Measurements from ENCODE around the gene KCTD16.

Gene KCTD16

DNA sequence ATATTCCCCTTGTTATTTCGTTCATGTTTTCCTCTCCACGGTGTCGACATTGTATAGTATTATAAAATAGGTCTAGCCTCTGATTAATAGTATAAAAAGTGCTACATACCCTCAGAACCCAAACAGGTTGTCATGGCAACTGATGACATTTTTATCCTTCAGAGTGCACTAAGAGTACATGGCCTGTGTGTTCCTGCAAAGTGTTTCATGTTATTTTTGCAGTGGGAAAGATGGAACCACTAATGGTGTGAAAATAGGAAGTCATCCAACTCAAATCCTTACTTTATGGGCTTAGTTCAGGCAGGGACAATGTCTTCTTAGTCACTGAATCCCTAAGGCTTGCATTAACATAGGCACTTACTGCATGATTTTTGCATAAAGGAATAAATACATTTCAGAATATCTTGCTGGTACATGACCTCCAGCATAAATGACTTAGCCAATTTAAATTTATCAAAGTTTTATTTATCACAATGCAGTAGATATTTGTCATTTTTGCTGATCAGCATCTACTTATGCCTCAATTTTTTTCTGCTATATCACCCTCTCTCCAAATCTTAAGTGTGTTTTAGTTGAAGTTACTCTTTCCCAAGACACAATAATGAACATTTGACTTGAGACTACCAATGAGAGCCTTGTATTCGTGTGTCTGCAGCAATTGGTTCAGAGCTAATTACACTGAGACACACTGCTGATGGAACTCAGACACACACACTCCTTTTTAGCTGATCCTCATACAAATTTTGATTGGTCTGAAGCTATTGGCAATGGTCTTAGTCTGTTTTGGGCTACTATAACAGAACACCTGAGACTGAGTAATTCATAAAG, 243.7 kb downstream of the KCTD16 start:
- DNase-seq = no peak

DNA sequence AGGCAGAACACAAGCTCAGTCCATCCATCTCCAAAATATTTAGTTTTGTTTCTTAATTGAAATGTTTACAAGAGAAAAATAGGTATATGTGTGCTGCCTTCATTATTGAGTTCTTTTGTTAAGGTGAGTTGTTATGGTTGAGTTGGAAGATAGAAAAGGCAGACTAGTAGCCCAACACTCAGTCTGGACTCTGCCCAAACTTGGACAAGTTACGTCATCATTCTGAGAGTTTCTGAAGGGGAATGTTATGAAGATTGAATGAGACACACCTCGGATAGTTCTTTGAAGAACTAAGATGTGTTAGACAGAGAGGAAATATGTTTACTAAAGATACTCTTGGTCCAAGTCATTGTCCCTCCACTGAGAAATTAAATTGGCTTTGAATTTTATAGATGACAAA, 245.5 kb downstream of the KCTD16 start:
- DNase-seq = no peak

DNA sequence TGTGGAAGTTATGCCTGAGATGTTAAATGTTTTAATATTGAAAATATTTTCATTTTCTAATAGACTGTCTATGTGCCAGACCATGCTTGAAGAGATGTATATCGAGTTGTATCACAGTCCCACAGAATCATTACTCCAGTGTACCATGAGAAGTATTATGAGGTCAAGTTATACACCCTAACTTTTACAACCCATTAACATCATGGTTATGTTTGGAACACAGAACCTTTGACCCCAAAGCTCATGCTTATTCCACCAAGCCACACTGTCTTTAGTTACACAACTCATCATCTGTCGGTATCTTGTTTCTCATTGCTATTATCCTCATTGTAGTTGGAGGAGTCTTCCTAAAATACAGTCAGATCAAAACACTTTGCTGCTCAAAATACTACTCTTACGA, 248.0 kb downstream of the KCTD16 start:
- no peak for DNase-seq

DNA sequence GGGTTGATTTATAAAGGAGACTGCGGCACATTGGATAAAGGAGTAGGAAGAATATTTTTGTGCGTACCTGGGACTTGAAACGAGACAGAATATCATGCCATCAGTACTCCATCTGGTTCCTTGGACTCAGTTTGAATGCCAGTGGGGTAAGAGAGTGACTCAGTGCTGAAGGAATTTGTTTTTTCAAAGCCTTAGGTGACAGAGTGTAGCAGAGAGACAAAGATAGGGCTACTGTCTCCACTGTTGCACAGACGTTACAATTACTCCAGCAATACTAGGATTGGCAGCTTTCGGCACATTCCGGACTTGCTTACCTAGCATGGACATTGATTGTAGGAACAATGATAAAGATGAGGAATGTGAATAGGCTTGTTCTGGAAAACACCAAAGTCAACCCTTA, 250.7 kb downstream of the KCTD16 start:
- peak; percentile 30 for DNase-seq

DNA sequence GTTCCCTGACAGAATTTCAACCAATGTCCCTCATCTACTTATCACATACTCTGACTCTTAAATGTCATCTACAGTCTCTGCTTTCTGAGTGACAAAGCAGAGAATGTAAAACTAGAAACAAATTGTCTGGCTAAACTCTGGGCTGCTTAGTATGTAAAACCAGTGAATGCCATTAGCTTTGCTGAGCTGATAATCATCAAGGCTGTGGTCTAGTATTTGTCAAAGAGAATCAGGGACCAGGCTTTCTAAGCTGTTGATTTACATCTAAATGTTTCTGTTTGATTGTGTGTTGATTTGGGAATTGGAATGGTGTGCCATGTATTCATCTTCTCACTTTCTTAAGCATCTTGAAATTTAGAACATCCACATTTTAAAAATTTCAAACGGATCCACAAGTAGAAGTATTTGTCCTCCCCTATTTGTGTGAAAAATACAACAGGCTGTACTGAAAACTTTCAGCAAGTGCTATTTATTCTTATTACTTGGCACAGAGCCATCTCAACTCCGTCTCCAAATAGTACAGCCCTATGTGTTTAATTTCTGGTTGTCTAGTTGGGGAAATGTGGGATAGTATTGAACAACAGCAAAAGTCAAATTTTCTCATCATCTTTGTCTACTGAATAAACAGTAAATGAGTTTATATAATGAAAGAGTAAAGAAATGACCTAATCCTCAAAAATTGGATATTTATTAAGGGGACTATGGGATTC, 251.5 kb downstream of the KCTD16 start:
- no peak for DNase-seq

DNA sequence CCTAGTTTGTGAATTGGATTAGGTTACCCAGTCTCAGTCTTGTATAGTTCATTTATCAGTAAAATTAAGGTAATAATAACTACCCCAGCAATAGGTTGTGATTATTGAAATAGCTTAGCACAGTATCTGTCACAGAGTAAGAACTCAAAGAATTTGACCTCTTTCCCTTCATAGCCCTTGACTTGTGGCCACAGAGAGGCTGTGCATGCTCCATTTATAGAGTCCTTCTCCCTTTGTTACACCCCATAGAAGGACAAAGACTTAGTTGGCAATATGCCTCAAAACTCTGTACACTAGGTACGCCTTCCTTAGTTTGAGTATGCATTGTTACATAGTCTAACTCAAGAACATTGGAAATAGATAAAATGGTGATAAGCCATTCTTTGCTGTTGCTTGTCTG, 257.2 kb downstream of the KCTD16 start:
- DNase-seq = no peak

DNA sequence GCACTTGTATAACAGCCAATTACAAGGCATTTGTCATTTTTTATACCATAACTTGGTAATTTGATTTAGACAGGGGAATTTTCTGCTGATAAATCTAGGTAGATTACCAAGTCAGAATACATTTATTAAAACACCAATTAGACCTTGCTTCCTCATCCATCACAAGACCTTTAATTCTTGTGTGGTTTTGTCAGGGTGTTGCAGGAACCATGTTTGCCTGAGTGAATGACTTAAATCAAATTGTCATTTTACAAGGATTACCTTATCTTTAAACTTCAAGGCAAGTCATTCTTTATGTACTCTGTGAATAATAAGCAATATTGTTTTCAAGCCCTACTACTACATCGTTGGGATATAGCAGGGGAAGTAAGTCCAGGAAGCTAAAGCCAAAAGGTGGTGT, 257.7 kb downstream of the KCTD16 start:
- DNase-seq = no peak

DNA sequence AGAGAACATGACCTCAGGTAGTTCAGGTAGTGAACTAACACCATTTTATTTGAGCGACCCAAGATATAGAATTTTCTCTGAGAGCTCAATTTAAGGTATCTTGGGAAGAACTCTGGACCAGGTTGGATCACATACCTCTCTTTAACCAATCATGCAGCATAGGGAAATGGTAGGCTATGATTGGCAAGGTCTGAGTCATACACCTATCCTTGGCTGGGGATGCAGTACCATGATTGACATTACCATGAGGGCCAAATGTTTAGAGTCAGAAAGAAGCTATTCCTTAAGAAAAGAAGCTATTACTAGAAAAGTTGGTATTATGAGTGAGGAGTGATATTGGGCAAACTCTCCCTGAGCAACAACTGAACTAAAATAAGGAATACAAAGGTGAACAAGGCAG, 258.7 kb downstream of the KCTD16 start:
- no peak for DNase-seq

DNA sequence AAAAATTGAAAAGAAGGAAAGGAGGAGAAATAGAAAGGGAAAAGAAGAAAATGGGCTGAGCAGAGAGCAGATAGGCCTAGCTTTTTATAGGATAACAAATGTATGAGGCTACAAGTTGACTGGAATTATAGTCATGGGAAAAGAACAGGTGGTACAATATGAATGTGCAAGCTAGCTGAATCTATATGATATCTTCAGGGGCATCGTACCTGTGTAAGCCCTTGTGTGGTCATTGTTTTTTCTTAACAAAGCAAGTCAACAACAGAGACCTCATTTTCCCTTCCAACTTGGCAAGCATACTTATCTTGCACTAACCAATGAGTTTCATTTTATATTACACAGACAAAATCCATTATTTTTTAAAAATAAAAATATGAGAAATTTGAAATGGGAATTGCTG, 259.2 kb downstream of the KCTD16 start:
- DNase-seq = no peak

DNA sequence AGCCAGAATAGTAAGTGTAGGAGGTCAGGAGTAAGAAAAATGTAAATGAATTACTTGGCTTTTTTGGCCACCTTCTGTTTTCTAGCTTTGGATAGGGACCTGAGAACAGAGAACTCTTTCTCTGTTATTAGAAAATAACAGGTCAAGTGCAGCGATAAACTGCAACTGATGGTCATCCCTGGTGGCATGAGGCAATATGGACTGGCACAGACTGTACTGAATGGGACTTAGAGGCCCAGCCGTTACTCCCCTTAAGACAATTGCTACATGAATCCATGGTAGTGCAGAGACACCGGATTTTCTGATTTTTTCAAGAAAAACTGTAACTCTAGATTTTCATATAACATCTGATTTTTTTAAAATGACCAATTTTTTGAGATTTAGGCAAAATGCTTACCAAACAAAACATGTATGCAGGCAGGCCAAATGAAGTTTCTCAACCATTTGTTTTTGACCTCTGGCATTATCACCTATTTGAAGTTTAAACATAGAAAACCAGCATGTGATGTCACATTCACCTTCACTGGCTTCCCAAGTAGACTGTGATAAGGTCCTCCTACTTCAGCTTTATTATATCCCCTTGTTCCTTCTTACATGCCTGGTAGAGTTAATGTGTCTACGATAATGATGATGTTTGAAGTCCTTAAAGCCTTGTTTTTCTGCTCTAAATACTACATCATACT, 262.6 kb downstream of the KCTD16 start:
- no peak for DNase-seq

DNA sequence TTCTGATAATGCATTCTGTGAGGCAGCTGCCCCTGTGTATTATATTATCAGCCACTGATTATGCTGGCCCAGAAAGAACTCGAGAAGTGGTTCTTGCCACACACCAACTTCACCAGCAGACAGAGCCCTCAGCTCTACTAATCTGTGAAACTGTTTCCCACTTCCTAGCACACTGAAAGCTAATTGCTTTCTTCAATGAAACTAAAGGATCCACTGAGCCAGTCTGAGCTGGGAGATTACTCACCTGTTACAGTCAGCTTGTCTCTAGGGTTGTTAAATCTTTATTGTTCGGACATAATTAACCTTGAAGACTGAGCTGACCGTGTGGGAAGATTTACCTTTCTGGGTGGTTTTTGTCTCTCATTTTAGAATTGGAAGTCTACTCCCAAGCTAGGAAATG, 263.2 kb downstream of the KCTD16 start:
- DNase-seq = no peak

DNA sequence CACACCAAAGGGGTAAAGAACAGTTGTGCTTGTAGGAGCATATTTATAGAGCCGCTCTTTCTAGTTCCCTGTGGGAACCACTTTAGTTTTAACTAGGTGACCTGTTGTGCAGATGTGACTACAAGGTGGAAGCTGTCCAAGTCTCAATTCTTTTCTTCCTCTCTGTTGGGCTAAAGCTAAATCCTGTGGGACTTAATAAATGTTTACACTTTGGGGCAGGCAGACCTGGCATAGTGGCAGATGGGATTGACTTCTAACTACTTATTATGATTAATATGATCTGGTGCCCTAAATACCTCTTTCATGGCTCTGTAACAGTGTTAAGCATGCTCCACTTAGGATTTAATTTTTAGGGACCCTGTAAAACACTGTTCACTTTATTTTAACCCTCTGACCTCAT, 265.3 kb downstream of the KCTD16 start:
- DNase-seq = peak; percentile 84

DNA sequence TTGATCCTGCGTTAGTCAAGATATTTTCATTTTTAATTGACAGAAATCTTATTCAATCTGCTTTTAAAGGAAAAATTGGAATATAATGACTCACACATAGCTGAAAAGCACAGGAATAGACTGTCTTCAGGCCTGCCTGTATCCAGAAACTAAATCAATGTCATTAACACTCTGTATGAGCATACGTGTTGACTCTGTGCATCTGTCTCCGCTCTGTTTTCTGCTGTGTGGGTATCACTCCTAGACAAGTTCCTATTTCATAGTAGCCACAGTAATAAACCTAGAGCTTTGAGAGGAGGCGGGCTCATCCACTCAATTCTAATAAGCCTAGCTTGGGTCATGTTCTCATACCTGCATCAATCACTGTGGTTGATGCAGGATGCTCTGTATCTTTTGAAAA, 267.6 kb downstream of the KCTD16 start:
- no peak for DNase-seq

DNA sequence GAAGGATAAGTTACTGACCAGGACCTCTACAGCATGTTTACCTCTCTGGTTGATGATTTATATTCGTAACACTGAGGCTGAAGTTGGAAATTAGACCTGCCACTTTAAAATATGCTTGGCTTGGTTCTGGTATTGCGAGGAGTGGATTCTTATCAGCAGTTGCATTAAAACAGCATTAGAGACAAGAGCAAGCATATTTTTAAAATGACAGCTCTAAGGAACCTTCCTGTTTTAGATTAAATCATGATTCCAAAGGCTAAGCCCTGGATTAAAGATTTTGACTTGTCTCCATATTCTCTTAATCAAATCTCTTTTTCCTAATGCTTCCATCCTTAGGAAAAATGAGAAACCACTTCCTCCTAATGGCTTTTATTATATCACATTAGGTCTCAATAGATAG, 277.8 kb downstream of the KCTD16 start:
- DNase-seq = no peak

DNA sequence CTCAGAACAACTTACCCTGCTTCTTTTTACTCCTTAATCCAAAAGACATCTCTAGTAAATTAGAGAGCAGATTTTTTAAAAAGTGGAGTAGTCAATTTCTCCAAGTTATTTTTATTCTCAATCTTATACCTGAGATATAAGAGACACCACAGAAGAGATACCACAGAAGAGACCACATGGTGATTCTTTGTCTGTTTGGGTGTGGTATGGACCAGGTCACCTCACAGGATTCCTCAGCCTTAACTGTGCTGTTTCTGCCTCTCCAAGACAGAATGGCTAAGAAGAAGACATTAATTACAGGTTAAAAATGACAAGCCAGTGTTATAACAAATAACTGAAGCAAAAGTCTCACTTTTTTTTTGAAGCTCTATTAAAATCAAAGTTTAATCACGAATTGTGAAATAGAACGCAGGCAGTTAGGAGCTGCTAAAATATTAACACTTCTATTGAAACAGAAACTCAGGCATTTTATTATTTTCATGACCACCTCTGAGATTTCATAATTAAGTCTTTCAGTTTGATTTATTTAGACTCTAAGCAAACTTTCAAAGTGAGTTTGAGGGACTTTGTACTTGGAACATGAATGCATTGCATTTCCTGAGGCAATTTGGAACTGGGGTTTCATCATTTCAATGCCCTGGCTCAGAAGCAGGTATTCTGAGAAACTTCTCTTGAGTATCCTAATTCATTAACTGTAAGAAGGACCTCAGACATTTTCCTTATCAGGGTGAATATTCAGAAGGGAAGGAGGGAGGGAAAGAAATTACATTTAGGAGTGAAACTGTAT, 280.7 kb downstream of the KCTD16 start:
- DNase-seq = no peak

DNA sequence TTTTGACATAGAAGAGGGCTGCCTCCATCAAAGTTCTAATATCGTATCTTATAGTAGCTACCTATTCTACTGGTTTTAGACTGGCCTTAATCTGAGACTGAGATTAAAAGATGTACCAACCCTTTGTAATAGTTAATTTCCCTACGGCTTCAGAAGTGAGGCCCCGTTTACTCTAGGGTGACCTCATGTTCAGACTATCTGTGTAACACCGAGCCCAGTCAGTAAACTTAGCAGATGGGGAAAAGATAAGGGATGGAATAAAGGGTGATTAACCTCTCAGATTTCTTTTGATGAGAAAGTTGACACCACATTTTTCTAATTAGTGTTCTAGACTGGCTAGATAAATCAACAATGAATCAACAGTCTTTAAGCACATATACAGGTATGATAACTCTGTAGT, 283.1 kb downstream of the KCTD16 start:
- no peak for DNase-seq

DNA sequence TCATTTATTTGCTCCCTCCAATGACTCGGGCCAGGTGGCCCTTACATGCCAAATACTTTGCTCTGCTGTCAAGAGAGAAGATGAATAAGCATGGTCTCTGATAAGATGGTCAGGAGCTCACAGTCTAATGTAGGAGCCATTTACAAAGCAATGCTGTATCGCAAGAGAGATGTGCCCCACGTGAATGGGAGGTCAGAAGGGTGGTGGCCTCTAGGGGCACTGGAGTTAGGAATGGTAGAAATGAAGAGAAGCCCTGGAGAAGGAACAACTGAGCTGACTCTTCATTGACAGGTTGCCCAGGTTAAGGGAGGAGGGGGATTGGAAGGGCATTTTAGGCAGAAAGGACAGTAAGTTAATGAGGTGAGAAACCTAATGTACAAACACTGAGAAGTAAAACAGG, 286.5 kb downstream of the KCTD16 start:
- DNase-seq = no peak

DNA sequence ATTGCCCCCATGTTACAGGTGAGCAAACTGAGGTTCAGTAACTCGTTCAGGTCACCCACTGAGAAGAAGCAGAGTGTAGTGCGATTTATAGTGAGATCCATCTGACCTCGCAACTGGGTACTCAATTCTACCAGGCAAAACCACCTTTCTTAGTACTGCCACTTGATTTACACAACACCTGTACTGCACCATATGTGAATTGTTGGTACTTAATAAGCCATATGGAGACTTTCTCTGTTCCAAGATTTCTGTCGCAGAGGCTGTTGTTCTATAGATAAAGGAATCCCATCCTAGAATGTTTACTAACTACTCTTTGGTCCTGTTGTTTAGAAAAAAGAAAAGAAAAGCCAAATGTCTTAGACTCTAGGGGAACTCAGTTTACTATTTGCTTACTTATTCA, 287.5 kb downstream of the KCTD16 start:
- DNase-seq = no peak

DNA sequence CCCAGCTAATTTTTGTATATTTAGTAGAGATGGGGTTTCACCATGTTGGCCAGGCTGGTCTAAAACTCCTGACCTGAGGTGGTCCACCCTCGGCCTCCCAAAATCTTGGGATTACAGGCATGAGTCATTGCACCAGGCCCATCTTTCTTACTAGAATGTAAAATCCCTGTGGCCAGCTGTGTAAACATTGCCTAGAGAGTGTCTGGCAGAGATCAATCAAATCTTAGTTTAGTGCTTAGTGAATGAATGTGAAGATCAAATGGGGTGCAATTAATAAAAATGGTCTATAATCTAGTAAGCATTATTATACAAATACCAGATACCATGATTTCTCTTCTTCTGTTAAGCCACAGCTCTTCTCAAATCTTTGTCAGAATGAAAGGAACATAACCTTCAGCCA, 289.9 kb downstream of the KCTD16 start:
- DNase-seq = no peak

DNA sequence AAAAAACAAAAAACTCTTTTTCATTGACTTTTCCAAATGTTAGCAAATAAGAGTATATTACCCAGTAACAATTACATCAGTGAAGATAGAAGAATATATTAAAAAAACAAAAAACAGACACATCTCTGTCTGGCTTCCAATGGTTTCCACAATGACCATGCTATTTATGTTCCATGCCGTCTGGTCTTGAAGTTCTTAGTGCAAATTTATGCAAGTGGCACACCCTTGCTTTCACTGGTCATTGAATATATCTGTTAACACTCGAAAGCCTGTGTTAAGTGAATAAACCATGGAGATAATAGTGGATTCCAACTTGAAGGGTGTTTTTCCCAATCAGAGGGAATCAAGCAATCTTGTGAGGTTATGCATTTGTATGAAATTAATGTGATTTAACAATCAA, 291.9 kb downstream of the KCTD16 start:
- DNase-seq = no peak

DNA sequence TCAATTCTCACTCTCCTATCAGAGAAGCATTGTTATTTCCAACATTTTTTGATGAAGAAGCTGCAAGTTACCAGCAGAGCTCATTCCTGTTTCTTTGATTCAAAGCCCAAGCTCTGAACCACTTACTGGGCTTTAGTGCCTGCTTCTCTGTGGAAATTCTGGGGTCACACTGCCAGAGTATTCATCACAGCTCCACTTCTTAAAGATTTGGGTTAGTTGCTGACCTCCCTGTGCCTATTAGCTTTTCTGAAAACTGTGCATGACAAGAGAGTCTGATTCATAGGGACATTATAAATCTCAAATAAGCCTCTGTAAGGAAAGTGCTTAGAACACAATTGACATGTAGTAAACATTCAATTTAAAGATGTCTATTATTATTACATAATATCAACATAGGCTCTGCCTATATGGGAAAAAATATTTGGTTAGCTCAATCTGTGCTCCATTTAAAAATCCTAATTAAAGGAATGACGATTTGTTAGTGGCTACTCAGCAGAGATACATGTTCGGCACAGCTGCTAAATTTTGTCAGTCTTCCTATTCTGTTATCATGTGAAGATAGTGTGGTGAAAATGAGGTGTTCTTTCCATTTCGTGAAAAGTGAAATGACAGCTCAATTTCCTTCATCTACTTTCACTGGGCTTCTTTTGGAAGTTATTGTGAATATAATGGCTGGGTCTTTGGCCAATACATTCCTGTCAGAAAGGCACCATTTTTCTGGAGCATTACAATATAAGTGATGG, 293.0 kb downstream of the KCTD16 start:
- no peak for DNase-seq

DNA sequence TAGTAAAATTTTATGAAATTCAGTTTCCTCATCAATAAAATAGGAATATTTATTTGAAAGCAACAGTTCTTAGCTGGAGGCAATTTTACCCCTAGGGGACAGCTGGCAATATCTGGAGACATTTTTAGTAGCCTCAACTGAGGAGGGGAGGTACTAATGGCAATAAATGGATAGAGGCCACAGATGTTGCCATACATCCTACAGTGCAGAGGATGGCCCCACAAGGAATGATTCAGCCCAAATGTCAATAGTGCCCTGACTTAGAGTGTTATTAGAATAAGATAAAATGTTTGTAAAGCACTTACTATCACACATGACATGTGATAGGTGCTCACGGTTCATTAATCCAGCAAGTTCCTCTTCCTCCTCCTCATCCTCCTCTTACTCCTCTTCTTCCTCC, 293.6 kb downstream of the KCTD16 start:
- DNase-seq = no peak

DNA sequence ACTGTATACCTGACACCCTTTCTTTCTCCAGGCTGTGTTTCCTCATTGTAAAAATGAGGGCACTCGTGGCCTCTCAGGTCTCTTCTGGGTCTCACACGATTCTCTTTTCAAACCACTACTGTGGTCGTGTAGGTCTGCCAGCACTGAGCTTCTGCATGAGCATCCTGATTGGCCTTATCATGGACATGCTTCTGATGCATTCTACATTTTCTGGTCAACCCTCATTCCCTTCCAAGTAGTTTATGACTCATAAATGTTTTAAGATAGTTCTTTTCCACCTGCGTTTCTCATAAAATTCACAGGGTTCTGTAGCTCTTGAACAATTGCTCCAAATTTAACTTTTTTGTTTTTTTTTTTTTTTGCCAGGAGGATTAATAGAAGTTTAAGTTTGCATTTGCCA, 294.8 kb downstream of the KCTD16 start:
- no peak for DNase-seq

Measured in NCI-H446 treated with DMSO at 0.1 percent for 48 hours (cell line).